HepG2 (cell line): ENCODE results near the gene LST1. TPM values are rescaled to one million over a fixed set of nuclear protein-coding genes. Genes with fewer than 3 reads are reported as not detected.

Experiments used
- EZH2 ChIP-seq: conservative IDR thresholded peaks from 2 replicates; pipeline ENCODE4 v1.6.1; 2012; ENCODE audit warnings: mild to moderate bottlenecking, low read depth, low read length, moderate library complexity
- MIER2 ChIP-seq: IDR thresholded peaks from 2 replicates; pipeline ENCODE4 v1.6.1; 2016; ENCODE audit warnings: missing biosample characterization, missing genetic modification reagents
- MXD4 ChIP-seq: IDR thresholded peaks from 2 replicates; pipeline ENCODE4 v1.6.1; 2016; ENCODE audit warnings: mild to moderate bottlenecking, missing biosample characterization, missing genetic modification reagents
- NCOA2 ChIP-seq: sonication (generic); formaldehyde crosslinking; IDR thresholded peaks from 2 replicates; pipeline ENCODE4 v1.8.0; 2022; ENCODE audit warnings: inconsistent platforms
- REPIN1 ChIP-seq: sonication (generic); formaldehyde crosslinking; IDR thresholded peaks from 2 replicates; pipeline ENCODE4 v1.8.0; 2022; ENCODE audit warnings: missing genetic modification reagents, low read depth, mild to moderate bottlenecking, borderline replicate concordance
- SKI ChIP-seq: fragments of 450-650 bp; IDR thresholded peaks from one replicate; pipeline ENCODE4 v1.6.1; 2018; ENCODE audit warnings: mild to moderate bottlenecking; ENCODE audit not compliant: partially characterized antibody
- ZEB1 ChIP-seq: IDR thresholded peaks from 2 replicates; pipeline ENCODE4 v1.6.1; 2012; ENCODE audit warnings: mild to moderate bottlenecking, low read depth, inconsistent platforms; ENCODE audit not compliant: insufficient replicate concordance
- ZFP37 ChIP-seq: sonication (generic); formaldehyde crosslinking; IDR thresholded peaks from 2 replicates; pipeline ENCODE4 v1.4.0; 2020; ENCODE audit warnings: missing genetic modification reagents, borderline replicate concordance
- ZNF350 ChIP-seq: sonication (generic); formaldehyde crosslinking; IDR thresholded peaks from 2 replicates; pipeline ENCODE4 v1.4.0; 2020; ENCODE audit warnings: mild to moderate bottlenecking, low read depth, missing genetic modification reagents, borderline replicate concordance
- ZNF614 ChIP-seq: IDR thresholded peaks from 2 replicates; pipeline ENCODE4 v1.6.1; 2018; ENCODE audit warnings: missing biosample characterization, missing genetic modification reagents, inconsistent platforms, borderline replicate concordance
- ZNF746 ChIP-seq: sonication (generic); formaldehyde crosslinking; IDR thresholded peaks from 2 replicates; pipeline ENCODE4 v1.8.0; 2022; ENCODE audit warnings: mild to moderate bottlenecking, missing genetic modification reagents
- ZNF773 ChIP-seq: sonication (generic); formaldehyde crosslinking; IDR thresholded peaks from 2 replicates; pipeline ENCODE4 v1.4.0; 2020; ENCODE audit warnings: missing genetic modification reagents, borderline replicate concordance
- polyA plus RNA-seq, 8 experiments: library from polyadenylated mRNA; depleted of rRNA in 3 of 8; stranded (reverse) in 7 of 8; unstranded in 1 of 8; fragments of >200 nt; fragmentation: Illumina TruSeq in 4 of 8; extraction: Trizol in 4 of 8; gene quantifications; 2 replicates each; pipeline versions ENCODE4 v1.2.1 to v1.2.3, GENCODE V29; 2011 to 2016; ENCODE audit warnings: low read depth in 4 of 8, missing spikeins in 1 of 8, mixed read lengths in 1 of 8; ENCODE audit not compliant: insufficient read depth in 1 of 8
- total RNA-seq, 5 experiments: library from RNA; depleted of rRNA; stranded (reverse); fragments of >200 nt; fragmentation: Illumina TruSeq; extraction: Trizol; gene quantifications; 2 replicates each; pipeline ENCODE4 v1.2.3, GENCODE V29; 2016; ENCODE audit warnings: low read depth in 1 of 5
- TF ChIP-seq, protein P1 (sequence below): IDR thresholded peaks from 2 replicates; pipeline ENCODE4 v1.6.1; 2018; ENCODE audit warnings: missing genetic modification reagents, mild to moderate bottlenecking, missing compliant biosample characterization
- TF ChIP-seq, protein P2 (sequence below): fragments of 450-650 bp; IDR thresholded peaks from 2 replicates; pipeline ENCODE4 v1.6.1; 2017; ENCODE audit warnings: mild to moderate bottlenecking
- TF ChIP-seq, protein P3 (sequence below): sonication (generic); formaldehyde crosslinking; IDR thresholded peaks from 2 replicates; pipeline ENCODE4 v1.5.0; 2020; ENCODE audit warnings: missing genetic modification reagents
- TF ChIP-seq, protein P4 (sequence below): sonication (generic); formaldehyde crosslinking; IDR thresholded peaks from 2 replicates; pipeline ENCODE4 v1.9.0; 2021; ENCODE audit warnings: missing genetic modification reagents, mild to moderate bottlenecking, borderline replicate concordance
- TF ChIP-seq, protein P5 (sequence below): sonication (generic); formaldehyde crosslinking; conservative IDR thresholded peaks from 2 replicates; pipeline ENCODE4 v1.4.0; 2020; ENCODE audit warnings: missing genetic modification reagents
- TF ChIP-seq, protein P6 (sequence below): sonication (generic); formaldehyde crosslinking; IDR thresholded peaks from 2 replicates; pipeline ENCODE4 v1.8.1; 2023; ENCODE audit warnings: mild to moderate bottlenecking, inconsistent platforms, moderate library complexity, missing genetic modification reagents, borderline replicate concordance

Gene LST1
- total and polyA plus RNA-seq, 2 of the 13 experiments (the other 11 are each of a cell fraction or from before 2014, with no cell fraction given) = not detected

DNA sequence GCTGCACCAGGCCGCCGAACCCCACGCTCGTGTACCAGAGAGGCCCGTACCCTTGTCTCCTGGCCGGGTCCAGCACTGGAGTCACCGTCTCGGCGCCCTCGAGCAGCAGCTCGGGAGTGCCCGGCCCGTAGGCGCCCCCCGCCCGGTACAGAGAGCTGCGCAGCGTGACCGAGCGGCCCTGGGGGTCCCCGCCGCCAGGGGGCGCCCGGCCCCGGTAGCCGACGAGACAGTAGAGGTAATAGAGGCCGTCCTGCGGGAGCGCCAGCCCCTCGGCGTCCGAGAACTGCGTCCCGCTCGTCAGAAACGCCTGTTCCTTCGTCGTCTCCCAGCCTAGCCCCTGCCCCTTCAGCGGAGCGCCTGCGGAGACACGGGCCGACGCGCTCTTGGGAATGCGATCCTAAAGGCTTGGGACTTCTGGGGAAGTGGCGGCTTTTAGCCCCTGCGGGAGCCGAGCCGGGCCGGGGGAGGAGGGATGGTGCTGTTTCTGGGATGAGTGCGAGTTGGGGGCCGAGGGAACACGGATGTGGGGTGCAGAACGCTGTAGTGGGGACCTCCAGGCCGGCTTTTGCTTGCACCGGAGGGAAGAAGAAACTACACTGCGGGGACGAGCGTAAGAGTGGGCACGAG lies 5.2 kb upstream of the LST1 start (continued):
- TF ChIP-seq ZNF746 (CRISPR knock-in tag) (no peak), NCOA2 (CRISPR knock-in tag) (no peak; the same call in 1 of the 2 replicates), MIER2 (CRISPR knock-in tag) (no peak), EZH2 (no peak), ZEB1 (no peak), ZNF350 (CRISPR knock-in tag) (peak; percentile 83; the same call in 1 of the 2 replicates), REPIN1 (CRISPR knock-in tag) (peak; percentile 79; the same call in 1 of the 2 replicates), ZFP37 (no peak), MXD4 (CRISPR knock-in tag) (0 out of 2 replicates have a peak, but pooled peaks have one; percentile 45), SKI (peak; percentile 34), ZNF614 (CRISPR knock-in tag) (peak; percentile 89; the same call in 1 of the 2 replicates), ZNF773 (CRISPR knock-in tag) (peak; percentile 57; the same call in 1 of the 2 replicates)
- TF ChIP-seq, protein P1, sequence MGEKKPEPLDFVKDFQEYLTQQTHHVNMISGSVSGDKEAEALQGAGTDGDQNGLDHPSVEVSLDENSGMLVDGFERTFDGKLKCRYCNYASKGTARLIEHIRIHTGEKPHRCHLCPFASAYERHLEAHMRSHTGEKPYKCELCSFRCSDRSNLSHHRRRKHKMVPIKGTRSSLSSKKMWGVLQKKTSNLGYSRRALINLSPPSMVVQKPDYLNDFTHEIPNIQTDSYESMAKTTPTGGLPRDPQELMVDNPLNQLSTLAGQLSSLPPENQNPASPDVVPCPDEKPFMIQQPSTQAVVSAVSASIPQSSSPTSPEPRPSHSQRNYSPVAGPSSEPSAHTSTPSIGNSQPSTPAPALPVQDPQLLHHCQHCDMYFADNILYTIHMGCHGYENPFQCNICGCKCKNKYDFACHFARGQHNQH (CRISPR knock-in tag) = peak; percentile 79
- TF ChIP-seq, protein P2, sequence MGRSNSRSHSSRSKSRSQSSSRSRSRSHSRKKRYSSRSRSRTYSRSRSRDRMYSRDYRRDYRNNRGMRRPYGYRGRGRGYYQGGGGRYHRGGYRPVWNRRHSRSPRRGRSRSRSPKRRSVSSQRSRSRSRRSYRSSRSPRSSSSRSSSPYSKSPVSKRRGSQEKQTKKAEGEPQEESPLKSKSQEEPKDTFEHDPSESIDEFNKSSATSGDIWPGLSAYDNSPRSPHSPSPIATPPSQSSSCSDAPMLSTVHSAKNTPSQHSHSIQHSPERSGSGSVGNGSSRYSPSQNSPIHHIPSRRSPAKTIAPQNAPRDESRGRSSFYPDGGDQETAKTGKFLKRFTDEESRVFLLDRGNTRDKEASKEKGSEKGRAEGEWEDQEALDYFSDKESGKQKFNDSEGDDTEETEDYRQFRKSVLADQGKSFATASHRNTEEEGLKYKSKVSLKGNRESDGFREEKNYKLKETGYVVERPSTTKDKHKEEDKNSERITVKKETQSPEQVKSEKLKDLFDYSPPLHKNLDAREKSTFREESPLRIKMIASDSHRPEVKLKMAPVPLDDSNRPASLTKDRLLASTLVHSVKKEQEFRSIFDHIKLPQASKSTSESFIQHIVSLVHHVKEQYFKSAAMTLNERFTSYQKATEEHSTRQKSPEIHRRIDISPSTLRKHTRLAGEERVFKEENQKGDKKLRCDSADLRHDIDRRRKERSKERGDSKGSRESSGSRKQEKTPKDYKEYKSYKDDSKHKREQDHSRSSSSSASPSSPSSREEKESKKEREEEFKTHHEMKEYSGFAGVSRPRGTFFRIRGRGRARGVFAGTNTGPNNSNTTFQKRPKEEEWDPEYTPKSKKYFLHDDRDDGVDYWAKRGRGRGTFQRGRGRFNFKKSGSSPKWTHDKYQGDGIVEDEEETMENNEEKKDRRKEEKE = no peak
- TF ChIP-seq, protein P3, sequence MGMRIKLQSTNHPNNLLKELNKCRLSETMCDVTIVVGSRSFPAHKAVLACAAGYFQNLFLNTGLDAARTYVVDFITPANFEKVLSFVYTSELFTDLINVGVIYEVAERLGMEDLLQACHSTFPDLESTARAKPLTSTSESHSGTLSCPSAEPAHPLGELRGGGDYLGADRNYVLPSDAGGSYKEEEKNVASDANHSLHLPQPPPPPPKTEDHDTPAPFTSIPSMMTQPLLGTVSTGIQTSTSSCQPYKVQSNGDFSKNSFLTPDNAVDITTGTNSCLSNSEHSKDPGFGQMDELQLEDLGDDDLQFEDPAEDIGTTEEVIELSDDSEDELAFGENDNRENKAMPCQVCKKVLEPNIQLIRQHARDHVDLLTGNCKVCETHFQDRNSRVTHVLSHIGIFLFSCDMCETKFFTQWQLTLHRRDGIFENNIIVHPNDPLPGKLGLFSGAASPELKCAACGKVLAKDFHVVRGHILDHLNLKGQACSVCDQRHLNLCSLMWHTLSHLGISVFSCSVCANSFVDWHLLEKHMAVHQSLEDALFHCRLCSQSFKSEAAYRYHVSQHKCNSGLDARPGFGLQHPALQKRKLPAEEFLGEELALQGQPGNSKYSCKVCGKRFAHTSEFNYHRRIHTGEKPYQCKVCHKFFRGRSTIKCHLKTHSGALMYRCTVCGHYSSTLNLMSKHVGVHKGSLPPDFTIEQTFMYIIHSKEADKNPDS (CRISPR knock-in tag) = peak; percentile 45; the same call in 1 of the 2 replicates
- TF ChIP-seq, protein P4, sequence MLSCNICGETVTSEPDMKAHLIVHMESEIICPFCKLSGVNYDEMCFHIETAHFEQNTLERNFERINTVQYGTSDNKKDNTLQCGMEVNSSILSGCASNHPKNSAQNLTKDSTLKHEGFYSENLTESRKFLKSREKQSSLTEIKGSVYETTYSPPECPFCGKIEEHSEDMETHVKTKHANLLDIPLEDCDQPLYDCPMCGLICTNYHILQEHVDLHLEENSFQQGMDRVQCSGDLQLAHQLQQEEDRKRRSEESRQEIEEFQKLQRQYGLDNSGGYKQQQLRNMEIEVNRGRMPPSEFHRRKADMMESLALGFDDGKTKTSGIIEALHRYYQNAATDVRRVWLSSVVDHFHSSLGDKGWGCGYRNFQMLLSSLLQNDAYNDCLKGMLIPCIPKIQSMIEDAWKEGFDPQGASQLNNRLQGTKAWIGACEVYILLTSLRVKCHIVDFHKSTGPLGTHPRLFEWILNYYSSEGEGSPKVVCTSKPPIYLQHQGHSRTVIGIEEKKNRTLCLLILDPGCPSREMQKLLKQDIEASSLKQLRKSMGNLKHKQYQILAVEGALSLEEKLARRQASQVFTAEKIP (CRISPR knock-in tag) = 0 out of 2 replicates have a peak, but pooled peaks have one; percentile 81
- TF ChIP-seq, protein P5, sequence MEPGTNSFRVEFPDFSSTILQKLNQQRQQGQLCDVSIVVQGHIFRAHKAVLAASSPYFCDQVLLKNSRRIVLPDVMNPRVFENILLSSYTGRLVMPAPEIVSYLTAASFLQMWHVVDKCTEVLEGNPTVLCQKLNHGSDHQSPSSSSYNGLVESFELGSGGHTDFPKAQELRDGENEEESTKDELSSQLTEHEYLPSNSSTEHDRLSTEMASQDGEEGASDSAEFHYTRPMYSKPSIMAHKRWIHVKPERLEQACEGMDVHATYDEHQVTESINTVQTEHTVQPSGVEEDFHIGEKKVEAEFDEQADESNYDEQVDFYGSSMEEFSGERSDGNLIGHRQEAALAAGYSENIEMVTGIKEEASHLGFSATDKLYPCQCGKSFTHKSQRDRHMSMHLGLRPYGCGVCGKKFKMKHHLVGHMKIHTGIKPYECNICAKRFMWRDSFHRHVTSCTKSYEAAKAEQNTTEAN (CRISPR knock-in tag) = no peak
- TF ChIP-seq, protein P6, sequence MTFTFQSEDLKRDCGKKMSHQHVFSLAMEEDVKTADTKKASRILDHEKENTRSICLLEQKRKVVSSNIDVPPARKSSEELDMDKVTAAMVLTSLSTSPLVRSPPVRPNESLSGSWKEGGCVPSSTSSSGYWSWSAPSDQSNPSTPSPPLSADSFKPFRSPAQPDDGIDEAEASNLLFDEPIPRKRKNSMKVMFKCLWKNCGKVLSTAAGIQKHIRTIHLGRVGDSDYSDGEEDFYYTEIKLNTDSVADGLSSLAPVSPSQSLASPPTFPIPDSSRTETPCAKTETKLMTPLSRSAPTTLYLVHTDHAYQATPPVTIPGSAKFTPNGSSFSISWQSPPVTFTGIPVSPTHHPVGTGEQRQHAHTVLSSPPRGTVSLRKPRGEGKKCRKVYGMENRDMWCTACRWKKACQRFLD = no peak; the same call in 1 of the 2 replicates
